Endothelial cell of umbilical vein (primary cell): ENCODE results near the gene KCNIP1. TPM values are rescaled to one million over a fixed set of nuclear protein-coding genes. Genes with fewer than 3 reads are reported as not detected.

Source experiments
- BruUV-seq: library from RNA; stranded (reverse); fragments of 400-500 nt; replicated peaks from 2 replicates; lab custom pipeline; 2021; lab: Mats Ljungman, UMichigan
- CTCF ChIA-PET: fragments of 300-600, 350-600 bp; sonication (Branson Sonifier 250); formaldehyde crosslinking; loops from one replicate; lab custom pipeline; 2021; ENCODE audit warnings: antibody characterized with exemption, inconsistent platforms; lab: Charles Lee
- POLR2A ChIA-PET: fragments of 300-600, 350-600 bp; sonication (Branson Sonifier 250); formaldehyde crosslinking; loops from one replicate; lab custom pipeline; 2021; ENCODE audit warnings: antibody characterized with exemption, inconsistent platforms; lab: Charles Lee
- DNase-seq: peaks from one replicate; pipeline ENCODE4 v3.0.0-alpha.2; 2011; ENCODE audit warnings: low read depth, low spot score
- FAIRE-seq: peaks from 2 replicates; lab custom pipeline; 2011; peaks lifted over from hg19 to GRCh38; lab: Jason Lieb, UNC
- H2AFZ ChIP-seq: 2 replicates; pipeline ENCODE4 v1.6.0; 2012; ENCODE audit warnings: low read depth, low read length, control low read depth, inconsistent platforms
- H3K27ac ChIP-seq: 2 replicates; pipeline ENCODE4 v1.5.1; 2011; ENCODE audit warnings: low read depth, mild to moderate bottlenecking, control low read depth, low read length, moderate library complexity; ENCODE audit not compliant: insufficient read depth
- H3K27me3 ChIP-seq, 2 experiments: 2 replicates each; pipeline versions ENCODE4 v1.6.0 to v1.6.1; 2011; ENCODE audit warnings: low read length in 2 of 2, mixed read lengths in 1 of 2; ENCODE audit not compliant: control insufficient read depth in 2 of 2, insufficient read depth in 2 of 2
- H3K36me3 ChIP-seq, 2 experiments: 2 replicates in 1 of 2; 3 replicates in 1 of 2; pipeline ENCODE4 v1.5.1; 2011; ENCODE audit warnings: low read length in 2 of 2, mild to moderate bottlenecking in 1 of 2, moderate library complexity in 1 of 2; ENCODE audit not compliant: control insufficient read depth in 2 of 2, insufficient read depth in 2 of 2; ENCODE audit errors: extremely low read depth in 1 of 2
- H3K4me1 ChIP-seq: 3 replicates; pipeline ENCODE4 v1.5.1; 2011; ENCODE audit warnings: mild to moderate bottlenecking, low read length; ENCODE audit not compliant: control insufficient read depth, insufficient read depth; ENCODE audit errors: extremely low read depth
- H3K4me2 ChIP-seq: 2 replicates; pipeline ENCODE4 v1.6.1; 2011; ENCODE audit warnings: low read length, control low read depth, mixed read lengths; ENCODE audit not compliant: insufficient read depth
- H3K4me3 ChIP-seq, 3 experiments: fragments of 200-600 bp in 1 of 3; sonication (generic), shearing (Covaris generic) in 1 of 3; replicated peaks in 1 of 3; 2 replicates each; pipeline ENCODE4 v1.5.1; 2011 to 2016; ENCODE audit warnings: control low read depth in 3 of 3, low read length in 3 of 3, mild to moderate bottlenecking in 2 of 3, inconsistent platforms in 1 of 3, low read depth in 1 of 3, moderate library complexity in 1 of 3; ENCODE audit not compliant: insufficient read depth in 1 of 3
- H3K79me2 ChIP-seq: 2 replicates; pipeline ENCODE4 v1.6.0; 2012; ENCODE audit warnings: low read length, inconsistent platforms; ENCODE audit not compliant: control insufficient read depth, insufficient read depth
- H3K9ac ChIP-seq: replicated peaks from 2 replicates; pipeline ENCODE3; 2011; ENCODE audit warnings: low read length, control low read depth; ENCODE audit not compliant: insufficient read depth; ENCODE audit errors: extremely low read depth
- H3K9me1 ChIP-seq: replicated peaks from 3 replicates; pipeline ENCODE4 v1.6.0; 2011; ENCODE audit warnings: mild to moderate bottlenecking, low read length; ENCODE audit not compliant: control insufficient read depth, insufficient read depth; ENCODE audit errors: extremely low read depth
- H3K9me3 ChIP-seq: replicated peaks from 2 replicates; pipeline ENCODE4 v1.5.1; 2012; ENCODE audit warnings: low read length, inconsistent platforms; ENCODE audit not compliant: control insufficient read depth, insufficient read depth
- H4K20me1 ChIP-seq: replicated peaks from 2 replicates; pipeline ENCODE3; 2011; ENCODE audit warnings: mild to moderate bottlenecking, low read length; ENCODE audit not compliant: control insufficient read depth, insufficient read depth; ENCODE audit errors: extremely low read depth
- EZH2 ChIP-seq: IDR thresholded peaks from 2 replicates; pipeline ENCODE4 v1.6.1; 2012; ENCODE audit warnings: borderline replicate concordance, low read depth, mild to moderate bottlenecking, moderate library complexity, low read length, inconsistent platforms; ENCODE audit not compliant: severe bottlenecking
- FOS ChIP-seq: IDR thresholded peaks from 2 replicates; pipeline ENCODE4 v1.6.1; 2011; ENCODE audit warnings: mild to moderate bottlenecking, low read length, moderate library complexity, borderline replicate concordance; ENCODE audit not compliant: insufficient read depth
- GATA2 ChIP-seq: IDR thresholded peaks from 2 replicates; pipeline ENCODE4 v1.7.0; 2011; ENCODE audit warnings: low read depth, mild to moderate bottlenecking, moderate library complexity, mixed read lengths, low read length; ENCODE audit not compliant: insufficient read length, insufficient read depth
- JUN ChIP-seq: IDR thresholded peaks from 2 replicates; pipeline ENCODE4 v1.6.1; 2011; ENCODE audit warnings: borderline replicate concordance, low read depth; ENCODE audit not compliant: insufficient read length, insufficient read depth
- MYC ChIP-seq: IDR thresholded peaks from one replicate; pipeline ENCODE4 v1.6.1; 2011; ENCODE audit warnings: mild to moderate bottlenecking, low read depth, low read length
- POLR2AphosphoS5 ChIP-seq: IDR thresholded peaks from 2 replicates; pipeline ENCODE4 v1.6.1; 2012; ENCODE audit warnings: low read depth, mild to moderate bottlenecking, control low read depth, low read length, moderate library complexity; ENCODE audit not compliant: insufficient read depth
- dilution Hi-C: fragments of 300-500 bp; cut with MboI; formaldehyde crosslinking; loops from one replicate; pipeline ENCODE4 v1.15.0; 2019; ENCODE audit warnings: low sequenced_read_pairs; ENCODE audit not compliant: extremely low pct_ligation_motif_present
- intact Hi-C: fragments of 100-400 bp; cut with micrococcal nuclease; formaldehyde crosslinking; loops from one replicate; pipeline ENCODE4 v1.10.0; 2022
- polyA plus RNA-seq, 4 experiments: library from polyadenylated mRNA; depleted of rRNA in 3 of 4; stranded (reverse) in 3 of 4; unstranded in 1 of 4; fragments of >200 nt; gene quantifications; 2 replicates each; pipeline versions ENCODE4 v1.2.1 to v1.2.3, GENCODE V29; 2011 to 2012; ENCODE audit warnings: missing spikeins in 1 of 4
- total RNA-seq: library from RNA; stranded (reverse); gene quantifications from 2 replicates; pipeline ENCODE4 v1.2.3, GENCODE V29; 2021
- TF ChIP-seq, protein P1 (sequence below), 2 donors: IDR thresholded peaks; 1 replicate in 1 of 2; 2 replicates in 1 of 2; pipeline ENCODE4 v1.5.1; 2011; ENCODE audit warnings: low read length in 2 of 2, mild to moderate bottlenecking in 2 of 2, moderate library complexity in 2 of 2, control low read depth in 1 of 2, inconsistent platforms in 1 of 2, low read depth in 1 of 2; ENCODE audit not compliant: insufficient read depth in 1 of 2; ENCODE audit errors: extremely low read depth in 1 of 2
- TF ChIP-seq, protein P2 (sequence below): IDR thresholded peaks from 2 replicates; pipeline ENCODE4 v1.6.1; 2011; ENCODE audit not compliant: insufficient read depth, insufficient read length

KCNIP1 gene
- total and polyA plus RNA-seq, 2 donors (not counting 3 experiments of a cell fraction or from before 2014, with no cell fraction given): 0.15 TPM; not detected in 1

DNA sequence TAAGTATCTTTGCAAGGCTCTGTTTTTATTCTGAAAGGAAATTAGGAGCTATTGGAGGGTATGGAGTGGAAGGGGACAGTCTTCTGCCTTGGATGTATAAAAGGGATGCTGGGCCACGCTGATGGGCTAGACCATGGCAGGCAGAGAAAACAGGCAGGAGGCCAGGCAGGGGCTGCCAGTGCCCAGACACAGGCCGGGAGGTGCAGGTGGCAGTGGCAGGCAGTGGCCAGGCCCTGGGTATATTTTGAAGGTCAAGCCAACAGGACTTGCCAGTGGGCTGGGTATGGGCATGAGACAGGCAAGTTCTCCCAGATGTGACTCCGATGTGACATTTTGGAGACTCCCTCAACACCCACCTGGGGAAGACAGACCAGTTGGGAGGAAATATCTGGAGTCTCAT lies 131.9 kb downstream of the KCNIP1 start:
- Histone ChIP-seq H3K36me3 (no peaks in the 10 kb centered on the region), H4K20me1 (no peaks in the 10 kb centered on the region), H3K27me3 (peaks cover 2 to 5% of the 10 kb centered on the region in 2 experiments), H3K9me3 (no peaks in the 10 kb centered on the region), H3K9ac (no peak overlapping the region), H3K4me3 (no peak overlapping the region), H3K27ac (no peak overlapping the region), H3K4me2 (no peak overlapping the region), H3K9me1 (no peaks in the 10 kb centered on the region), H3K79me2 (no peaks in the 10 kb centered on the region), H3K4me1 (peaks cover 9% of the 10 kb centered on the region), H2AFZ (no peak overlapping the region)
- TF ChIP-seq GATA2: no peak
- TF ChIP-seq, protein P1, sequence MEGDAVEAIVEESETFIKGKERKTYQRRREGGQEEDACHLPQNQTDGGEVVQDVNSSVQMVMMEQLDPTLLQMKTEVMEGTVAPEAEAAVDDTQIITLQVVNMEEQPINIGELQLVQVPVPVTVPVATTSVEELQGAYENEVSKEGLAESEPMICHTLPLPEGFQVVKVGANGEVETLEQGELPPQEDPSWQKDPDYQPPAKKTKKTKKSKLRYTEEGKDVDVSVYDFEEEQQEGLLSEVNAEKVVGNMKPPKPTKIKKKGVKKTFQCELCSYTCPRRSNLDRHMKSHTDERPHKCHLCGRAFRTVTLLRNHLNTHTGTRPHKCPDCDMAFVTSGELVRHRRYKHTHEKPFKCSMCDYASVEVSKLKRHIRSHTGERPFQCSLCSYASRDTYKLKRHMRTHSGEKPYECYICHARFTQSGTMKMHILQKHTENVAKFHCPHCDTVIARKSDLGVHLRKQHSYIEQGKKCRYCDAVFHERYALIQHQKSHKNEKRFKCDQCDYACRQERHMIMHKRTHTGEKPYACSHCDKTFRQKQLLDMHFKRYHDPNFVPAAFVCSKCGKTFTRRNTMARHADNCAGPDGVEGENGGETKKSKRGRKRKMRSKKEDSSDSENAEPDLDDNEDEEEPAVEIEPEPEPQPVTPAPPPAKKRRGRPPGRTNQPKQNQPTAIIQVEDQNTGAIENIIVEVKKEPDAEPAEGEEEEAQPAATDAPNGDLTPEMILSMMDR (IDR thresholded peaks at IDR 0.05; ENCODE audit: extremely low read depth in 1 of 2, insufficient read depth in 1 of 2, low read depth in 1 of 2, low read length in 2 of 2): no peak
- TF ChIP-seq EZH2: no peak
- TF ChIP-seq POLR2AphosphoS5: no peak
- TF ChIP-seq, protein P2, sequence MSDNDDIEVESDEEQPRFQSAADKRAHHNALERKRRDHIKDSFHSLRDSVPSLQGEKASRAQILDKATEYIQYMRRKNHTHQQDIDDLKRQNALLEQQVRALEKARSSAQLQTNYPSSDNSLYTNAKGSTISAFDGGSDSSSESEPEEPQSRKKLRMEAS: no peak
- no peak for TF ChIP-seq JUN
- TF ChIP-seq MYC: no peak
- no peak for TF ChIP-seq FOS
- FAIRE-seq (no peak), DNase-seq (no peak)
- ChIA-PET CTCF (interaction anchor here (1.0 to 5.2 kb wide), 2 partner anchors 116 to 155 kb away, joined by 3 to 112 read pairs; no protein-coding TSS in a partner anchor), POLR2A (no interaction called here)
- BruUV-seq: no TSS peak
- dilution Hi-C loops: no loop called here
- intact Hi-C loops: no loop called here
